Nephron progenitor cell (in vitro differentiated cells): Measurements from ENCODE around the gene ELL2.

Experiments
- DNase-seq: peaks from one replicate; pipeline ENCODE4 v3.0.0; 2021
- H3K27ac Mint-ChIP-seq: 2 replicates; pipeline ENCODE4 v1.8.0; 2021; ENCODE audit warnings: mild to moderate bottlenecking, moderate library complexity, mixed read lengths
- H3K27me3 Mint-ChIP-seq: 2 replicates; pipeline ENCODE4 v1.8.0; 2021; ENCODE audit warnings: mild to moderate bottlenecking, low read depth, mixed read lengths; ENCODE audit not compliant: poor library complexity
- H3K36me3 Mint-ChIP-seq: 2 replicates; pipeline ENCODE4 v1.8.0; 2021; ENCODE audit warnings: low read depth, mixed read lengths
- H3K4me1 Mint-ChIP-seq: 2 replicates; pipeline ENCODE4 v1.8.0; 2021; ENCODE audit warnings: mixed read lengths
- H3K4me3 Mint-ChIP-seq: 2 replicates; pipeline ENCODE4 v1.8.0; 2021; ENCODE audit warnings: mild to moderate bottlenecking, moderate library complexity, mixed read lengths
- H3K9me3 Mint-ChIP-seq: 2 replicates; pipeline ENCODE4 v1.8.0; 2021; ENCODE audit warnings: mild to moderate bottlenecking, moderate library complexity, mixed read lengths
- CTCF ChIP-seq: fragments of 200-600 bp; sonication (generic); IDR thresholded peaks from 2 replicates; pipeline ENCODE4 v1.5.0; 2021; ENCODE audit warnings: antibody characterized with exemption

ELL2 gene

GRCh38 chr5:95845391-95845790 is 116.3 kb downstream of the ELL2 start:
- no peak for DNase-seq
- no peak for TF ChIP-seq CTCF
- no peaks in the 10 kb centered on the region for H3K36me3 Mint-ChIP-seq
- no peak overlapping the region for H3K27ac Mint-ChIP-seq
- H3K9me3 Mint-ChIP-seq = no peaks in the 10 kb centered on the region
- peaks cover 22% of the 10 kb centered on the region for H3K4me1 Mint-ChIP-seq
- H3K4me3 Mint-ChIP-seq = no peak overlapping the region
- H3K27me3 Mint-ChIP-seq = peaks cover 5% of the 10 kb centered on the region

GRCh38 chr5:95843733-95844223 is 117.9 kb downstream of the ELL2 start:
- Mint-ChIP-seq H3K27ac (no peak overlapping the region), H3K9me3 (no peaks in the 10 kb centered on the region), H3K36me3 (no peaks in the 10 kb centered on the region), H3K27me3 (peaks cover 9% of the 10 kb centered on the region), H3K4me1 (peaks cover 20% of the 10 kb centered on the region), H3K4me3 (no peak overlapping the region)
- no peak for TF ChIP-seq CTCF
- DNase-seq = no peak

GRCh38 chr5:95842854-95843544 is 118.7 kb downstream of the ELL2 start:
- H3K36me3 Mint-ChIP-seq = no peaks in the 10 kb centered on the region
- H3K4me1 Mint-ChIP-seq = peaks cover 20% of the 10 kb centered on the region
- DNase-seq = no peak
- no peak overlapping the region for H3K27ac Mint-ChIP-seq
- peaks cover 9% of the 10 kb centered on the region for H3K27me3 Mint-ChIP-seq
- no peak for TF ChIP-seq CTCF
- H3K9me3 Mint-ChIP-seq = no peaks in the 10 kb centered on the region
- no peak overlapping the region for H3K4me3 Mint-ChIP-seq

GRCh38 chr5:95841914-95842812 is 119.5 kb downstream of the ELL2 start:
- H3K4me3 Mint-ChIP-seq = no peak overlapping the region
- no peak overlapping the region for H3K27ac Mint-ChIP-seq
- no peaks in the 10 kb centered on the region for H3K36me3 Mint-ChIP-seq
- peaks cover 20% of the 10 kb centered on the region for H3K4me1 Mint-ChIP-seq
- peaks cover 9% of the 10 kb centered on the region for H3K27me3 Mint-ChIP-seq
- no peaks in the 10 kb centered on the region for H3K9me3 Mint-ChIP-seq
- no peak for TF ChIP-seq CTCF
- DNase-seq = no peak

GRCh38 chr5:95840956-95841705 is 120.5 kb downstream of the ELL2 start:
- DNase-seq = no peak
- Mint-ChIP-seq H3K27me3 (peaks cover 9% of the 10 kb centered on the region), H3K27ac (no peak overlapping the region), H3K4me3 (no peak overlapping the region), H3K4me1 (peaks cover 20% of the 10 kb centered on the region), H3K36me3 (no peaks in the 10 kb centered on the region), H3K9me3 (no peaks in the 10 kb centered on the region)
- no peak for TF ChIP-seq CTCF
